Upper lobe of left lung (tissue), 4 donors: Measurements from ENCODE around the gene ARHGAP31.

ENCODE experiments used
- POLR2A ChIP-seq, 4 donors: fragments of 450-650 bp; IDR thresholded peaks; one replicate each; pipeline ENCODE4 v1.5.1; 2016 to 2017; ENCODE audit warnings: antibody characterized with exemption in 4 of 4, mild to moderate bottlenecking in 2 of 4
- TF ChIP-seq, protein P1 (sequence below), 6 experiments: fragments of 450-650 bp in 4 of 6; fragments of 200-600 bp in 2 of 6; sonication (generic) in 2 of 6; IDR thresholded peaks; one replicate each; pipeline ENCODE4 v1.5.1; 2016 to 2019; ENCODE audit warnings: antibody characterized with exemption in 6 of 6

DNA sequence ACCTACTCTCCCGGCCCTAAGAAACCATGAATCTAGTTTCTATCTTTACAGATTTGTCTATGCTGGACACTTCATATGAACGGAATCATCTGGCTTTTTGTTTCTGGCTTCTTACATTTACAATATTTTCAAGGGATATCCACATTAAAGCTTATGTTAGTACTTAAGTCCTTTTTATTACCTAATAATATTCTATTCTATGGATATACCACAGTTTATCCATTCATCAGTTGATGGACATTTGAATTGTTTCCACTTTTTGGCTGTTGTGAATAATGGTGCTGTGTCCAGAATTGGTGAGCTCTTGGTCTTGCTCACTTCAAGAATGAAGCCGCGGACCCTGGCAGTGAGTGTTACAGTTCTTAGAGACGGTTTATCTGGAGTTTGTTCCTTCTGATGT, 42.6 kb downstream of the ARHGAP31 start:
- TF ChIP-seq, protein P1, sequence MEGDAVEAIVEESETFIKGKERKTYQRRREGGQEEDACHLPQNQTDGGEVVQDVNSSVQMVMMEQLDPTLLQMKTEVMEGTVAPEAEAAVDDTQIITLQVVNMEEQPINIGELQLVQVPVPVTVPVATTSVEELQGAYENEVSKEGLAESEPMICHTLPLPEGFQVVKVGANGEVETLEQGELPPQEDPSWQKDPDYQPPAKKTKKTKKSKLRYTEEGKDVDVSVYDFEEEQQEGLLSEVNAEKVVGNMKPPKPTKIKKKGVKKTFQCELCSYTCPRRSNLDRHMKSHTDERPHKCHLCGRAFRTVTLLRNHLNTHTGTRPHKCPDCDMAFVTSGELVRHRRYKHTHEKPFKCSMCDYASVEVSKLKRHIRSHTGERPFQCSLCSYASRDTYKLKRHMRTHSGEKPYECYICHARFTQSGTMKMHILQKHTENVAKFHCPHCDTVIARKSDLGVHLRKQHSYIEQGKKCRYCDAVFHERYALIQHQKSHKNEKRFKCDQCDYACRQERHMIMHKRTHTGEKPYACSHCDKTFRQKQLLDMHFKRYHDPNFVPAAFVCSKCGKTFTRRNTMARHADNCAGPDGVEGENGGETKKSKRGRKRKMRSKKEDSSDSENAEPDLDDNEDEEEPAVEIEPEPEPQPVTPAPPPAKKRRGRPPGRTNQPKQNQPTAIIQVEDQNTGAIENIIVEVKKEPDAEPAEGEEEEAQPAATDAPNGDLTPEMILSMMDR (IDR thresholded peaks at IDR 0.05), result no peak
- TF ChIP-seq POLR2A (IDR thresholded peaks at IDR 0.05), result no peak
